B cell (primary cell): Measurements from ENCODE around the gene TSPAN15. TPM values are rescaled to one million over a fixed set of nuclear protein-coding genes. Genes with fewer than 3 reads are reported as not detected.

Source experiments
- ATAC-seq: fragments of 200-7000 bp; cut with Tn5 transposase; one replicate; pipeline ENCODE4 v1.10.0; 2021; ENCODE audit warnings: low read depth, mild to moderate bottlenecking, moderate number of reproducible peaks, moderate library complexity
- CTCF ChIA-PET: fragments of 350-600 bp; sonication (Branson Sonifier 250); formaldehyde crosslinking; loops from one replicate; lab custom pipeline; 2021; ENCODE audit warnings: antibody characterized with exemption, inconsistent platforms; lab: Charles Lee
- POLR2A ChIA-PET: fragments of 350-600 bp; sonication (Branson Sonifier 250); formaldehyde crosslinking; loops from one replicate; lab custom pipeline; 2021; ENCODE audit warnings: antibody characterized with exemption; lab: Charles Lee
- DNase-seq: peaks from one replicate; pipeline ENCODE4 v3.0.0; 2013
- H2AFZ ChIP-seq: 2 replicates; pipeline ENCODE4 v1.6.1; 2012; ENCODE audit warnings: mild to moderate bottlenecking, low read depth, low read length; ENCODE audit not compliant: insufficient read depth, poor library complexity, severe bottlenecking
- H3K27ac ChIP-seq, 2 donors: 1 replicate in 1 of 2; 2 replicates in 1 of 2; pipeline ENCODE4 v1.5.1; 2012 to 2013; ENCODE audit warnings: low read length in 2 of 2, mild to moderate bottlenecking in 2 of 2, moderate library complexity in 1 of 2
- H3K27me3 ChIP-seq, 4 experiments: fragments of 200-600 bp in 1 of 4; sonication (generic) in 1 of 4; replicated peaks in 1 of 4; 1 replicate in 2 of 4; 2 replicates in 2 of 4; pipeline versions ENCODE4 v1.6.1 to v1.7.0; 2013 to 2016; ENCODE audit warnings: low read length in 3 of 4, mild to moderate bottlenecking in 2 of 4, mixed read lengths in 1 of 4, moderate library complexity in 1 of 4; ENCODE audit not compliant: insufficient read depth in 4 of 4, control insufficient read depth in 3 of 4; ENCODE audit errors: control extremely low read depth in 1 of 4
- H3K36me3 ChIP-seq, 2 experiments: replicated peaks in 1 of 2; 1 replicate in 1 of 2; 2 replicates in 1 of 2; pipeline versions ENCODE4 v1.6.1 to v1.7.1; 2013; ENCODE audit warnings: low read length in 1 of 2; ENCODE audit not compliant: insufficient read depth in 2 of 2, control insufficient read depth in 1 of 2; ENCODE audit errors: control extremely low read depth in 1 of 2, extremely low read depth in 1 of 2
- H3K4me1 ChIP-seq, 2 donors: fragments of 200-600 bp in 1 of 2; sonication (generic) in 1 of 2; 1 replicate in 1 of 2; 2 replicates in 1 of 2; pipeline versions ENCODE4 v1.5.1 to v1.6.1; 2013 to 2017; ENCODE audit warnings: low read length in 2 of 2; ENCODE audit not compliant: control insufficient read depth in 2 of 2, insufficient read depth in 2 of 2
- H3K4me2 ChIP-seq: replicated peaks from 2 replicates; pipeline ENCODE3; 2012; ENCODE audit warnings: mild to moderate bottlenecking, low read depth, low read length; ENCODE audit not compliant: poor library complexity, severe bottlenecking
- H3K4me3 ChIP-seq, 5 experiments: fragments of 200-600 bp in 1 of 5; sonication (generic) in 1 of 5; 1 replicate in 3 of 5; 2 replicates in 2 of 5; pipeline versions ENCODE4 v1.5.1 to v1.7.0; 2011 to 2016; ENCODE audit warnings: low read length in 4 of 5, mild to moderate bottlenecking in 4 of 5, low read depth in 2 of 5, control low read depth in 1 of 5, moderate library complexity in 1 of 5; ENCODE audit not compliant: insufficient read depth in 1 of 5; ENCODE audit errors: control extremely low read depth in 1 of 5, extremely low read depth in 1 of 5
- H3K79me2 ChIP-seq: fragments of 200-600 bp; sonication (generic); one replicate; pipeline ENCODE4 v1.6.0; 2016; ENCODE audit warnings: low read length; ENCODE audit not compliant: control insufficient read depth, insufficient read depth
- H3K9ac ChIP-seq: fragments of 200-600 bp; sonication (generic); 2 replicates; pipeline ENCODE4 v1.6.1; 2017; ENCODE audit warnings: mild to moderate bottlenecking, low read length, moderate library complexity
- H3K9me3 ChIP-seq, 3 donors: one replicate each; pipeline versions ENCODE4 v1.6.1 to v1.7.1; 2013; ENCODE audit warnings: low read length in 2 of 3; ENCODE audit not compliant: control insufficient read depth in 2 of 3, insufficient read depth in 1 of 3; ENCODE audit errors: control extremely low read depth in 1 of 3
- H4K20me1 ChIP-seq: 2 replicates; pipeline ENCODE4 v1.6.0; 2012; ENCODE audit warnings: mild to moderate bottlenecking, low read length; ENCODE audit not compliant: insufficient read depth, control insufficient read depth, poor library complexity, severe bottlenecking
- H3K27ac Mint-ChIP-seq: one replicate; pipeline ENCODE4 v1.8.0; 2021; ENCODE audit warnings: mixed read lengths
- H3K27me3 Mint-ChIP-seq: one replicate; pipeline ENCODE4 v1.8.0; 2021; ENCODE audit warnings: mixed read lengths
- H3K4me1 Mint-ChIP-seq: one replicate; pipeline ENCODE4 v1.8.0; 2021; ENCODE audit warnings: mixed read lengths
- H3K4me3 Mint-ChIP-seq: one replicate; pipeline ENCODE4 v1.8.0; 2021; ENCODE audit warnings: mixed read lengths
- H3K9me3 Mint-ChIP-seq: one replicate; pipeline ENCODE4 v1.8.0; 2022; ENCODE audit warnings: mixed read lengths; ENCODE audit not compliant: insufficient read depth
- CTCF ChIP-seq: fragments of 200-600 bp; IDR thresholded peaks from one replicate; pipeline ENCODE4 v1.8.0; 2022; ENCODE audit warnings: antibody characterized with exemption, mild to moderate bottlenecking
- EZH2 ChIP-seq: IDR thresholded peaks from 2 replicates; pipeline ENCODE4 v1.6.1; 2012; ENCODE audit warnings: borderline replicate concordance, low read depth, mild to moderate bottlenecking, moderate library complexity, low read length; ENCODE audit not compliant: insufficient read depth, poor library complexity, severe bottlenecking
- WGBS: methylation state at CpG from one replicate; pipeline ENCODE4 v1.1.5; 2013; ENCODE audit warnings: missing lambda C conversion rate; ENCODE audit not compliant: insufficient coverage; 5-methylcytosine and 5-hydroxymethylcytosine counted together
- intact Hi-C: fragments of 100-400 bp; cut with micrococcal nuclease; formaldehyde crosslinking; loops from one replicate; pipeline ENCODE4 v1.10.0; 2022
- polyA plus RNA-seq: library from polyadenylated mRNA; depleted of rRNA; stranded (reverse); fragments of >200 nt; gene quantifications from 2 replicates; pipeline ENCODE4 v1.2.3, GENCODE V29; 2012
- total RNA-seq, 2 donors: library from RNA; stranded (reverse); fragments of 120-200 nt in 1 of 2; gene quantifications; 1 replicate in 1 of 2; 2 replicates in 1 of 2; pipeline versions ENCODE4 v1.2.3 to v1.2.4, GENCODE V29; 2013 to 2022

Gene TSPAN15
- total and polyA plus RNA-seq, 2 donors (not counting 1 experiment from before 2014, with no cell fraction given) = 0.13 to 0.52 TPM

GRCh38 chr10:69403066-69403465 lies 48.2 kb upstream of the TSPAN15 start:
- intact Hi-C loops = no loop called here
- ChIA-PET CTCF (interaction anchor here (1.0 to 1.5 kb wide), 2 partner anchors 10 to 12 kb away, joined by 3 to 9 read pairs; no protein-coding TSS in a partner anchor), POLR2A (no interaction called here)

GRCh38 chr10:69403519-69403918 lies 47.7 kb upstream of the TSPAN15 start:
- H3K27ac ChIP-seq = no peak overlapping the region
- no peak overlapping the region for H2AFZ ChIP-seq
- WGBS = 83% methylated on average over 1 of the region's 3 CpGs
- TF ChIP-seq EZH2 (no peak), CTCF (no peak)
- H3K27me3 ChIP-seq = no peaks in the 10 kb centered on the region
- intact Hi-C loops = no loop called here
- DNase-seq = no peak
- H4K20me1 ChIP-seq = no peaks in the 10 kb centered on the region
- no peaks in the 10 kb centered on the region for H3K27me3 Mint-ChIP-seq
- H3K4me1 Mint-ChIP-seq = peaks cover 6% of the 10 kb centered on the region
- ChIA-PET CTCF (interaction anchor here (1.0 to 1.5 kb wide), 3 partner anchors 10 to 13 kb away, joined by 3 to 9 read pairs (median 3); no protein-coding TSS in a partner anchor), POLR2A (no interaction called here)
- H3K36me3 ChIP-seq = peaks cover 0 to 31% of the 10 kb centered on the region in 2 experiments
- ATAC-seq = no peak
- H3K9me3 ChIP-seq = peaks cover 0 to 3% (median 0%) of the 10 kb centered on the region in 3 donors
- no peak overlapping the region for H3K4me2 ChIP-seq
- H3K27ac Mint-ChIP-seq = no peak overlapping the region
- no peak overlapping the region for H3K4me3 Mint-ChIP-seq
- H3K9me3 Mint-ChIP-seq = no peaks in the 10 kb centered on the region
- no peaks in the 10 kb centered on the region for H3K79me2 ChIP-seq
- no peak overlapping the region for H3K9ac ChIP-seq
- H3K4me1 ChIP-seq = peaks cover 5 to 9% of the 10 kb centered on the region in 2 donors
- no peak overlapping the region for H3K4me3 ChIP-seq

More at GRCh38 chr10:69403066-69403465, 48.2 kb upstream of the TSPAN15 start:
- Histone ChIP-seq H3K36me3 (peaks cover 0 to 36% of the 10 kb centered on the region in 2 experiments), H4K20me1 (no peaks in the 10 kb centered on the region), H3K27me3 (no peaks in the 10 kb centered on the region), H3K4me2 (no peak overlapping the region), H3K9me3 (no peaks in the 10 kb centered on the region), H3K9ac (no peak overlapping the region), H2AFZ (no peak overlapping the region), H3K4me1 (peaks cover 4 to 5% of the 10 kb centered on the region in 2 donors), H3K4me3 (no peak overlapping the region), H3K27ac (no peak overlapping the region), H3K79me2 (no peaks in the 10 kb centered on the region)
- Mint-ChIP-seq H3K27me3 (no peaks in the 10 kb centered on the region), H3K27ac (no peak overlapping the region), H3K4me3 (no peak overlapping the region), H3K9me3 (no peaks in the 10 kb centered on the region), H3K4me1 (peaks cover 3% of the 10 kb centered on the region)
- DNase-seq (no peak), ATAC-seq (no peak)
- no peak for TF ChIP-seq CTCF
- TF ChIP-seq EZH2 = no peak
- 75% methylated on average over 1 of the region's 1 CpG for WGBS
